NOMO-1 (cell line): ENCODE results near the gene PRRX1.

Source experiments
- DNase-seq, 2 experiments: peaks; one replicate each; lab custom pipeline; 2025; ENCODE audit not compliant: unreplicated experiment in 2 of 2; lab: John Stamatoyannopoulos, UW

The PRRX1 gene

DNA sequence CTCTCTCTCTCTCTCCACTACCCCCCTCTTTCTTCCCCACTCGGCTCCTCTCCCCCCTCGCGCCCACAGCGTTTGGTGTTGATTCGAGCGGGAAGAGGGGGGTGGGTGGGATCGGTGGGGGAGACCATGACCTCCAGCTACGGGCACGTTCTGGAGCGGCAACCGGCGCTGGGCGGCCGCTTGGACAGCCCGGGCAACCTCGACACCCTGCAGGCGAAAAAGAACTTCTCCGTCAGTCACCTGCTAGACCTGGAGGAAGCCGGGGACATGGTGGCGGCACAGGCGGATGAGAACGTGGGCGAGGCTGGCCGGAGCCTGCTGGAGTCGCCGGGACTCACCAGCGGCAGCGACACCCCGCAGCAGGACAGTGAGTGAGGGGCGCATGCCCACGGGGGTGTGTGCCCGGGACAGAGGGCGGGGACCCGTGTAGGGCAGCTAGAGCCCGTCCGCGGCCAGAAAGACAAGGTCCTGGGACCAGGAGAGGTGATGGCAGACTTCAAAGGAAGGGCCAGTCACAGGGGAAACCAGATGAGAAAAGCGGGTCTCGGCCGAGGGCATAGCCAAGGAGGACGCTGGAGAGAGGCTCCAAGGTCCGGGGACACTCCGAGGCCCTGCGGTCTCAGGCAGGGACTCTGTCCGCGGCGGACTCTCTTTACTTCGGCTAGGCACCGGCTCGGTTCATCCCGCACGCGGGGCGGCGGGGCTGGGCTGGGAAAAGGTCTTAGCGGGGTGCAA lies at the start of gene PRRX1:
PRRX1 (plus strand) TSS at position 39 of the 735 bp plus-strand sequence; CDS start at position 127, 88 bp downstream.
- no peak for DNase-seq

DNA sequence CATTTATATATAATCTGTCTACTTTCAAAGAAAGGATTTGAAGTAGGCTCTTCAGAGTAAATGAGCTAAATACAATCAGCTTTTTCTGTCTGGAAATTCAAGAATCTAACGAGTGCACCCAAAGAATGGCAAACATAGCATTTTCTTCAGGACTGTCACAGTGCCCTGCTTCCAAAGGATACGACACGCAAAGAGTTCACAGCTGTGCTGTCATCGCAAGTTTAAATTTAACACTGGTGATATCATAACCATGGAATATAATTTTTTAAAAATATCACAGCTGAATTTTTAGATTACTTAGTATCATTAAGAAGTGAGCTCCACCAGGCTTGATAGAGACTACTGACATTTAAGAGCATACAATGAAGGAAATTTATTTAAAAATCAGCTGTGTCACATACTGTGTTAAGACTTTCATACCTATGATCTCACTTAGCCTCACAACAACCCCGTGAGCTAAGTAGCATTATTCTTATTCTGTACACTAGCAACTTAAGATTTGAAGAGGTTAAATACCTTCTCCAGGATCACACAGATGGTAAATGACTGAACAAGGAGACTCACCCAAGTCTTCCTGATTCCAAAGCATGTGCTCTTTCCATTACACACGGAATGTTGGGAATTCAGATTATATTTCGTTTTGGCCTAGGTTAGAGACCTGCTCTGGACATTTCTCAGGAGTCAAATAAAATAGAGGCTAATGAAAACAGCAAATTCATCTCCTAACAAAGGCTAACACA lies 46.2 kb upstream of the PRRX1 start:
- DNase-seq: no peak

DNA sequence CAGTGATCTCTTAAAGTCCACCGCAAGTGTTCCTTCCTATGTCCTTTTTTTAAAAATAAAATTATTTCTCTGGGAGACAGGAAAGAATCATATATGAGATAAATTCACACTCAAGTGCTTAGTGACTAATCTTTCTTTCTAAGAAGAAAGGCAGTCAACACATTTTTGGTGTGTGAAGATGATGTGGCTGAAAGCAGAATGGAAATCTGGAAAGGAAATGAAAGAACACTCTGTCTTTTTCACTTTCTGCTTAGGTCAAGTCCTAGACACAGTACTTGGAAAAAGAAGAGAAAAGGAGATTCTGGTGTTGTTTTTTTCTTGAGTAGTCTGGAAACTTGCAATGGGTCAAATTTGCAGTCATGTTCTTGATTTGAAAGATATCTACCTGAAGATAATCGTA lies 45.5 kb upstream of the PRRX1 start:
- DNase-seq: no peak

- no peak for DNase-seq
Measured at GRCh38 chr1:170619241-170620028, 44.5 kb upstream of the PRRX1 start.

DNA sequence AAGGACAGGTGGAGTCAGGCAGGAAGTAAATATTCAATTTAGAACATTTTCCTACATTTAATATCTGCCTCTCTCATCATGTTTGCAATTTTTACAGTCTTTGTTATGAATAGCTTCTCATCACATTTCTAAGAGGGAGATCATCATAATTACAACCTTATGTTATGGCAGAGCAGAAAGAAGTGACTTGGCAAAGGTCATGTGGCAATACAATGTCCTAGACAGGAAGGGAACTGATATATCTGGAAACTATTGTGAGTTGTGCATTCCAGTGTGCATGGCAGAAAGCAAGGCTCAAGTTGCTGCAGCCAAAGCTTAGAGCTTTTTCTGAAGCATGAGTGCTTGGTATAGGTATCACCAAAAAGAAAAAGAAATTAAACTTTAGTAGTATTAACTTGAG lies 43.8 kb upstream of the PRRX1 start:
- DNase-seq: no peak

DNA sequence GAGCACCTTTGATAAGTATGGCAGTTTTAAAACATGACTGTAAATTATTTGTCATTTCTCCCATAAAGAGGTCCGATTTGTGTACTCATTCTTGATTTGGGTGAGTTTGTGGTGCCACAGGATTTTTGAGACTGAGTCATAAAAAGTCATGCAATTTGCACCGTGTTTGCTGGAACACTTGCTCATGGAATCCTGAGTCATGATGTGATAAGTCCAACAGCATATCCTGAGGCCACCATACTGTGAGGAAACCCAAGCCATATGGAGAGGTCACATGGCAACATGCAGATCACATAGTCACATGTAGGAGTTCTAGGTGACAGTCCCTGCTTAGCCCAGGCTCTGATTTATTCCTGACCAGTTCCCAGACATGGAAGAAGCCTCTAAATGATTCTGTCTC lies 40.8 kb upstream of the PRRX1 start:
- no peak for DNase-seq

DNA sequence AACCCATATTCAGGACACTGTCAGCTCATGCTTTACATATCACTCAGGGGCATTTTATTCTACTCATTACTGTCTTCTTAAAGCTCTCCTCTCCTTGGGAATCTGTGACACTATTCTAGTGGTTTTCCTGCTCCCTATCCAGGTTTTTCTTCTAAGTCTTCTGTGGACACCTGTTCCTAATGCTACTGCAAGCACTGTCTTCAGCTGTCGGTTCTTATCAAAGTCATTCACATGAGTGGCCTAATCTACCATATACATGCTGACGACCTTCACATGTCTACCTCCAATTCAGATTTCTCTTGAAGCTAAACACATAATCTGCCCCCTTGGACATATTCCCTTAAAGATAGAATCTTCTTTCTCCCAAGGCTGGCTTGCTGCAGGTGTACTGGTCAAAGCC lies 39.8 kb upstream of the PRRX1 start:
- DNase-seq: no peak

DNA sequence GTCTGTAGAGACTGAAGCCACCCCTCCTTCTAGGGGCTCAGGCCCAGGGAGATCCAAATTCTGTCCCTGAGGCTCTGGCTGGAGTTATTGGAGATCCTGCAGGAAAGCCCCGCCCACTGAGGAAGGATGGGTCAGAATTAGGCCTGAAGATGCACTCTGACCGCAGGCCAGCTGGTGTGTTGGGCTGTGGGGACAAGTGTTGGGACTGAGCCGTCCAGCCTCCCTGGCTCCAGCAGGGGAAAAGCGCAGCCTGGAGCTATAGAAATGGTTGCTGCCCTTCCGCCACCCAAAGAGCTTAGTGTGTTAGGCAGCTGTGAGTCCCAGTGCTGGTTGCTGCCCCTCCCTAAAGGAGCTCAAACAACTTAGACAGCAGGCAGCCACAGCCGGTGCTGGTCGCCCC lies 33.0 kb upstream of the PRRX1 start:
- DNase-seq: no peak

- no peak for DNase-seq
Measured at GRCh38 chr1:170634293-170634692, 29.6 kb upstream of the PRRX1 start.

DNA sequence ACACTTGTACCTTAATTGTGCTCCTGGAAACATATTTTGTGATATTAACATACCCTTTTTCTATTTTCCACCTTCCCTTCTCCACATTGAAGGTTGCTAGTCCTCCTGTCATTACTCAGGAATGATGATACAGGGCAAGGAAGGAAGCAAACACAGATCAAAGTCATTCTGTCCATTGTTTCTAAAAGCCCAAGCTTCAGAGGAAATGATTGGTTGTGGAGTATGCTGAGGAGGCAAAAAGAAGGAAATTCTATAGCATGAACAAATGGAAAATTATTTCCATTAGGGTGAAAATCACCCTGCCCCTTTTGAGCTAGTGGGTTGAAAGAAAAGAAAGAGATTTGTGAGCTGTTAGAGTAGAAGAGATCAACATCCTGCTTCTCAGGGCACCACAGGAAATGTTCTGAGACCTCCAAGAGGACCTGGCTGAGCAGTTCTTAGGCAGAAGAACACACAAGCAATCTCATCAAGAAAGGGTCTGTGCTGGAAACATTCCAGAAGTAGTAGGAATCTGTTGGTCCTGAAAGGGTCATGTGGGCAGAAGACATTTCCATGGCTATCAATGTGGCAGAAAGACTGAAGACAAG lies 29.0 kb upstream of the PRRX1 start:
- DNase-seq: no peak

GRCh38 chr1:170640581-170640980 lies 23.4 kb upstream of the PRRX1 start:
- no peak for DNase-seq

DNA sequence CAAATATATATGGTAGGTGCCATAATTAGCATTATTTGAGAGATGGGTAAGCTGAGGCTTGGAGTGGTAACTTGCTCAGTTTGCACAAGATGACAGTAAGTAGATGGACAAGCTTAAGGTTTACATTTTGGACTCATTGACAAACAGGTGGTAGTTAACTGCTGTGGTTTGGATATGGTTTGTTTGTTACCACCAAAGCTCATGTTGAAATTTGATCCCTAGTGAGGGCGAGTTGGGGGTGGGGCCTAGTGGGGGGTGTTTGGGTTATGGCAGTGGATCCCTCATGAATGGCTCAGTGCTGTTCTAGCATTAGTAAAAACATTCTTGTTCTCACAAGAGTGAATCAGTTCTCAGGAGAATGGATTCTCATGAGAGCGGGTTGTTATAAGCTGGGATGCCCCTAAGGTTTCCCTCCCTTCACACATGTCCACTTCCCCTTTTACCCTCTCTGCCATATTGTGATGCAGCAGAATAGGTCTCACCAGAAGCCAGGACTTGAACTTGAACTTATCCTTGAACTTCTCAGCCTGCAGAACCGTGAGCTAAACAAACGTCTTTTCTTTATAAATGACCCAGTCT lies 6.6 kb upstream of the PRRX1 start:
- no peak for DNase-seq

- DNase-seq: no peak
Measured at GRCh38 chr1:170659399-170660035, 4.4 kb upstream of the PRRX1 start.

DNA sequence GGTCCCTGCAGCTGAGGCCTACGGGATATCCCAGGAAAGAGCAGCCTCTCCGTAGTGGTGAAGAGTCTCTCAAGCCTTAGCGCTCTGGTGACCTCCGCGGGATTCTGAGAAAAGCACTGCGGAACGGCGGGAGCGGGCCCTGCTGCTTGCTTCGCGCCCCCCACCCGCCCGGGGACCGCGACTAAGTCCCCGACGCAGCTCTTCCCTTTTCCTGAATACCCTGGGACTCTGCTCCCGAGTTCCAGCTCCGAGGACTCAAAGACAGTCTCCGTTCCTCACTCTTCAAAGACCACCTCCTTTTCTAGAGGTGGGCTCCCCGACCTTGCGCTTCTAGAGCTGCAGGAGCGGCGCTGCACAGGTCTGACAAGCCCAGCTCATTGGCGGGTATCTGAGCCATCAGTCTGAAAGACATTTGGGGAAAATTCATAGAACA lies 3.6 kb upstream of the PRRX1 start:
- no peak for DNase-seq

DNA sequence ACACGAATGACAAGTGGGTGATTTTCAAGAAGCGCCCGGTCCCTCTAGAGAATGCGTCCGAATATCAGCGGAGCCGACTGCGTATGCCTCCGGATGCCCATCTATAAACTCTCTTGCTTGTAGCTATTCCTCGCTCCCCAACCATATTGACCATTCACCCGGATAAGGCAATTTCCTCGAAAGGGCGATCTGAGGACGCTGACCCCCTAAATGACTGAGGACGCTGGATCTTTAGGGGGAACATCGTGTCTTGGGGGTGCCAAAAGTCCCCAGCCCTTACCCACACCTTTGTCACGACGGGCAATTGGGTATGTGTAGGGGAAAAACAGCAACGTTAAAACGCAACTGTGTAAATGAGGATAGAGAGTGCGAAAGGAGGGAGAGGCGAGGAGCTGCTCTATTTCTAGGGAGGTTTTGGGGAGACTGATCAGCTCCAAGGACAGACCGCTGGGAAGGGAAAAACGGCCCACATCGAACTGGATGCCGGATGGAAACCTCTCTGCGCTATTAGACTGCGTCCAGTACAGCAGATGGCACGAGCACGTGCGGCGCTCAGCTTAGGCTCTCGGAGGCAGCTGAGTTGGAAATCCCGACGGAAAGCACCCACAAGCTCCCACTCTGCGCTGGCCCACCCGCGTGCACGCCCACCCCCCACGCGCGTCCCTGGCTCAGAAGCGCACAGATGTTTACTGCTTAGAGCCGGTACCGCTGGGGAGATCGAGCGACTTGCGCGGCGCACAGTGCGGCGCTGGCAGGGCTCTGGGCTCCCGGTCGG lies 2.9 kb upstream of the PRRX1 start:
- DNase-seq: no peak

- DNase-seq: no peak
Measured at GRCh38 chr1:170661646-170662411, 2.1 kb upstream of the PRRX1 start.

DNA sequence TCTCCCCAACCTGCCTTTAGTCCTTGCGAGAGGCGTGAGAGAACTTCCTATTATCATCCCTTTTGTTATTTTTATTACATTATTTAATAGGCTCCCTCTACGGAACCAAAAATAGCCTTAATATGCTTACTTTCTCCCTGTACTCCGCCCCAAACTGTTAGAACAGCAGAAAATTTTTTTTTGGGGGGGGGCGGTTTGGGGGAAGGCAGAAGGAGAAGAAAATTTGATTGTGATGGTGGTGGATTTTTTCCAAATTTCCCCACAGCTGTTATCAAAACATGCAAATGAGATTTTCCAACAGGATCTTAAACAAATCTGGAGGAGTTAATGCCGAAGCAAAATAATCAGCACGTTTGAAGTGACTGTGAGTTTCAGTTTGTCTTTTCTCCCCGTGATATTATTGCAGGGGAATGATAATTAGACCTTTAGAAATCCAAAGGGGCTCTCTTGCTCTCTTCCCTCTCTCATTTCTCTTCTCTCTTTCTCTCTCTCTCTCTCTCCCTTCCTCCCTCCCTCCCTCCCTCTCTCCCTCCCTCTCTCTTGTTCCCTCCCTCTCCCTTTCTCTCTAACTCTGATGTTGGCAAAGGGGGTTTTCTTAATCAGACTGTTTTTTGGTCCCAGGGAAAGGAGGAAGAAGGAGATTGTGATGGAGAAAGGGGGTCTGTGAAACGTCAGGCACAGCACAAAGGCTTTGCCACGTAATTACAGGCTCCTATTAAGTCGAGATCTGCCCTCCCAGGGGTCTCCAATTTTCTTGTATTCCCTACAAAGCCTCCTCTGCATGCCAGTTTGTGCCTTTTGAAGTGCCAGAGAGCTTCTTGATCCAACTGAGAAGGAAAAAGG lies 1.1 kb upstream of the PRRX1 start:
- DNase-seq: no peak
